HCT116 (cell line): ENCODE measurements around the gene ACOXL. TPM values are rescaled to one million over a fixed set of nuclear protein-coding genes. Genes with fewer than 3 reads are reported as not detected.

Experiments used
- ATAC-seq: fragments of 200-7000 bp; cut with Tn5 transposase; 2 replicates; pipeline ENCODE4 v1.9.1; 2020; ENCODE audit warnings: mild to moderate bottlenecking, moderate library complexity
- BruUV-seq: library from RNA; stranded (reverse); fragments of 400-500 nt; replicated peaks from 2 replicates; lab custom pipeline; 2021; lab: Mats Ljungman, UMichigan
- CTCF ChIA-PET: fragments of 300-600 bp; sonication (Branson Sonifier 250); formaldehyde crosslinking; loops from one replicate; lab custom pipeline; 2021; ENCODE audit warnings: antibody characterized with exemption; lab: Charles Lee
- POLR2A ChIA-PET: fragments of 300-600, 350-600 bp; sonication (Branson Sonifier 250); formaldehyde crosslinking; loops from one replicate; lab custom pipeline; 2021; ENCODE audit warnings: antibody characterized with exemption; lab: Charles Lee
- RAD21 ChIA-PET, 2 experiments: fragments of 300-600 bp; sonication (Branson Sonifier 250); formaldehyde crosslinking; loops; one replicate each; lab custom pipeline; 2023; ENCODE audit warnings: low total read pairs in 2 of 2; ENCODE audit not compliant: uncharacterized antibody in 2 of 2, unreplicated experiment in 2 of 2, low non-redundant PET in 1 of 2; lab: Charles Lee
- DNase-seq: peaks from one replicate; pipeline ENCODE4 v3.0.0-alpha.2; 2010; ENCODE audit warnings: low read depth, low spot score
- H2AFZ ChIP-seq: fragments of 200-600 bp; shearing (Covaris generic), sonication (generic); 2 replicates; pipeline ENCODE4 v1.6.1; 2017; ENCODE audit warnings: low read depth, mixed run types, mixed read lengths, antibody characterized with exemption, low read length; ENCODE audit not compliant: poor library complexity, severe bottlenecking
- H3K27ac ChIP-seq: 2 replicates; pipeline ENCODE4 v1.5.1; 2012; ENCODE audit warnings: low read depth, low read length
- H3K27me3 ChIP-seq: fragments of 200-600 bp; sonication (generic); 2 replicates; pipeline ENCODE4 v1.6.1; 2016; ENCODE audit warnings: mixed run types, low read length, mixed read lengths; ENCODE audit not compliant: insufficient read depth
- H3K36me3 ChIP-seq, 2 experiments: fragments of 200-500 bp in 1 of 2; fragments of 200-600 bp in 1 of 2; sonication (Bioruptor generic) in 1 of 2; sonication (generic) in 1 of 2; 2 replicates each; pipeline versions ENCODE4 v1.5.1 to v1.6.1; 2014 to 2016; ENCODE audit warnings: low read length in 2 of 2, inconsistent platforms in 1 of 2, mixed read lengths in 1 of 2, mixed run types in 1 of 2; ENCODE audit not compliant: insufficient read depth in 2 of 2, control insufficient read depth in 1 of 2
- H3K4me1 ChIP-seq, 2 experiments: fragments of 200-600 bp in 1 of 2; sonication (generic) in 1 of 2; 2 replicates each; pipeline versions ENCODE4 v1.5.1 to v1.6.1; 2012 to 2017; ENCODE audit warnings: low read length in 2 of 2, inconsistent platforms in 1 of 2, mild to moderate bottlenecking in 1 of 2, mixed read lengths in 1 of 2, mixed run types in 1 of 2, moderate library complexity in 1 of 2; ENCODE audit not compliant: insufficient read depth in 2 of 2, control insufficient read depth in 1 of 2
- H3K4me2 ChIP-seq: fragments of 200-600 bp; sonication (generic); 2 replicates; pipeline ENCODE4 v1.6.1; 2017; ENCODE audit warnings: mixed run types, low read length, mixed read lengths
- H3K4me3 ChIP-seq, 2 experiments: fragments of 200-600 bp in 1 of 2; sonication (generic) in 1 of 2; replicated peaks in 1 of 2; 2 replicates each; pipeline ENCODE4 v1.5.1; 2011 to 2016; ENCODE audit warnings: low read length in 2 of 2, control low read depth in 1 of 2, low read depth in 1 of 2, mild to moderate bottlenecking in 1 of 2, mixed read lengths in 1 of 2, mixed run types in 1 of 2
- H3K79me2 ChIP-seq: fragments of 200-600 bp; sonication (generic); 2 replicates; pipeline ENCODE4 v1.6.1; 2017; ENCODE audit warnings: mild to moderate bottlenecking, mixed run types, low read length, moderate library complexity, mixed read lengths; ENCODE audit not compliant: insufficient read depth
- H3K9ac ChIP-seq: fragments of 200-600 bp; sonication (generic); 2 replicates; pipeline ENCODE4 v1.6.1; 2016; ENCODE audit warnings: low read length, mixed read lengths
- H3K9me2 ChIP-seq: fragments of 200-600 bp; sonication (generic), shearing (Covaris generic); 2 replicates; pipeline ENCODE4 v1.6.1; 2017; ENCODE audit warnings: mixed run types, mild to moderate bottlenecking, moderate library complexity; ENCODE audit not compliant: insufficient read depth
- H3K9me3 ChIP-seq, 2 experiments: fragments of 200-500 bp in 1 of 2; fragments of 200-600 bp in 1 of 2; sonication (Bioruptor generic) in 1 of 2; sonication (generic) in 1 of 2; 2 replicates each; pipeline ENCODE4 v1.6.1; 2014 to 2017; ENCODE audit warnings: low read length in 2 of 2, mixed read lengths in 2 of 2, inconsistent platforms in 1 of 2, low read depth in 1 of 2, mild to moderate bottlenecking in 1 of 2, mixed run types in 1 of 2, moderate library complexity in 1 of 2; ENCODE audit not compliant: control insufficient read depth in 1 of 2, insufficient read depth in 1 of 2
- H4K20me1 ChIP-seq: fragments of 200-600 bp; sonication (generic), shearing (Covaris generic); 2 replicates; pipeline ENCODE4 v1.6.1; 2017; ENCODE audit warnings: mixed run types, mild to moderate bottlenecking, moderate library complexity; ENCODE audit not compliant: insufficient read depth
- CBX3 ChIP-seq: IDR thresholded peaks from 2 replicates; pipeline ENCODE4 v1.6.1; 2012; ENCODE audit warnings: low read depth
- CEBPB ChIP-seq: IDR thresholded peaks from 2 replicates; pipeline ENCODE4 v1.6.1; 2012; ENCODE audit warnings: low read depth
- ELF1 ChIP-seq: IDR thresholded peaks from 2 replicates; pipeline ENCODE4 v1.6.1; 2012; ENCODE audit warnings: low read depth, borderline replicate concordance
- EZH2 ChIP-seq: fragments of 200-600 bp; sonication (generic); IDR thresholded peaks from 2 replicates; pipeline ENCODE4 v1.6.1; 2017; ENCODE audit warnings: antibody characterized with exemption, mixed run types
- EZH2phosphoT487 ChIP-seq: fragments of 200-600 bp; IDR thresholded peaks from 2 replicates; pipeline ENCODE4 v1.6.1; 2018; ENCODE audit warnings: antibody characterized with exemption, borderline replicate concordance
- FOSL1 ChIP-seq: IDR thresholded peaks from 2 replicates; pipeline ENCODE4 v1.6.1; 2012; ENCODE audit warnings: low read depth
- JUND ChIP-seq: IDR thresholded peaks from 2 replicates; pipeline ENCODE4 v1.6.1; 2012
- POLR2A ChIP-seq: IDR thresholded peaks from 2 replicates; pipeline ENCODE4 v1.7.0; 2011; ENCODE audit warnings: borderline replicate concordance; ENCODE audit not compliant: insufficient read depth, insufficient read length; ENCODE audit errors: extremely low read depth
- RAD21 ChIP-seq: IDR thresholded peaks from 2 replicates; pipeline ENCODE4 v1.6.1; 2012; ENCODE audit warnings: low read depth, mild to moderate bottlenecking
- SP1 ChIP-seq: IDR thresholded peaks from 2 replicates; pipeline ENCODE4 v1.6.1; 2012; ENCODE audit warnings: low read depth
- SRF ChIP-seq: IDR thresholded peaks from 2 replicates; pipeline ENCODE4 v1.6.1; 2012; ENCODE audit warnings: low read depth
- TCF7L2 ChIP-seq: IDR thresholded peaks from 2 replicates; pipeline ENCODE4 v1.7.0; 2011; ENCODE audit warnings: borderline replicate concordance, inconsistent platforms; ENCODE audit not compliant: insufficient read depth, insufficient read length; ENCODE audit errors: extremely low read depth
- YY1 ChIP-seq: IDR thresholded peaks from 2 replicates; pipeline ENCODE4 v1.6.1; 2011; ENCODE audit warnings: low read length, low read depth, moderate library complexity, mild to moderate bottlenecking; ENCODE audit not compliant: insufficient replicate concordance; ENCODE audit errors: extremely low read depth
- ZFX ChIP-seq: fragments of 450-650 bp; IDR thresholded peaks from 2 replicates; pipeline ENCODE4 v1.6.1; 2017
- ZNF274 ChIP-seq: fragments of 200-500 bp; sonication (Bioruptor generic); IDR thresholded peaks from 2 replicates; pipeline ENCODE4 v1.6.1; 2014; ENCODE audit warnings: mild to moderate bottlenecking, low read depth, low read length, inconsistent platforms
- intact Hi-C: fragments of 100-400 bp; cut with micrococcal nuclease; formaldehyde crosslinking; loops from 2 replicates; pipeline ENCODE4 v1.10.0; 2022
- total RNA-seq: library from RNA; stranded (reverse); gene quantifications from one replicate; pipeline ENCODE4 v1.2.1, GENCODE V29; 2021; ENCODE audit not compliant: unreplicated experiment
- TF ChIP-seq, protein P1 (sequence below): IDR thresholded peaks from 2 replicates; pipeline ENCODE4 v1.6.1; 2012
- TF ChIP-seq, protein P2 (sequence below): IDR thresholded peaks from 2 replicates; pipeline ENCODE4 v1.6.1; 2012
- TF ChIP-seq, protein P3 (sequence below): IDR thresholded peaks from 2 replicates; pipeline ENCODE4 v1.6.1; 2012; ENCODE audit warnings: low read depth
- TF ChIP-seq, protein P4 (sequence below), 3 experiments: fragments of 200-600 bp in 1 of 3; sonication (generic) in 1 of 3; IDR thresholded peaks in 2 of 3; conservative IDR thresholded peaks in 1 of 3; 2 replicates each; pipeline ENCODE4 v1.5.1; 2012 to 2017; ENCODE audit warnings: low read depth in 2 of 3, low read length in 2 of 3, antibody characterized with exemption in 1 of 3, borderline replicate concordance in 1 of 3, control low read depth in 1 of 3, mild to moderate bottlenecking in 1 of 3, mixed read lengths in 1 of 3, mixed run types in 1 of 3, moderate library complexity in 1 of 3; ENCODE audit not compliant: insufficient read depth in 1 of 3
- TF ChIP-seq, protein P5 (sequence below): IDR thresholded peaks from 2 replicates; pipeline ENCODE4 v1.6.1; 2011; ENCODE audit warnings: mild to moderate bottlenecking, low read length, moderate library complexity; ENCODE audit not compliant: insufficient replicate concordance; ENCODE audit errors: extremely low read depth

Gene ACOXL
- total RNA-seq, 1 experiment from 2014 or later = 5.5 TPM

DNA sequence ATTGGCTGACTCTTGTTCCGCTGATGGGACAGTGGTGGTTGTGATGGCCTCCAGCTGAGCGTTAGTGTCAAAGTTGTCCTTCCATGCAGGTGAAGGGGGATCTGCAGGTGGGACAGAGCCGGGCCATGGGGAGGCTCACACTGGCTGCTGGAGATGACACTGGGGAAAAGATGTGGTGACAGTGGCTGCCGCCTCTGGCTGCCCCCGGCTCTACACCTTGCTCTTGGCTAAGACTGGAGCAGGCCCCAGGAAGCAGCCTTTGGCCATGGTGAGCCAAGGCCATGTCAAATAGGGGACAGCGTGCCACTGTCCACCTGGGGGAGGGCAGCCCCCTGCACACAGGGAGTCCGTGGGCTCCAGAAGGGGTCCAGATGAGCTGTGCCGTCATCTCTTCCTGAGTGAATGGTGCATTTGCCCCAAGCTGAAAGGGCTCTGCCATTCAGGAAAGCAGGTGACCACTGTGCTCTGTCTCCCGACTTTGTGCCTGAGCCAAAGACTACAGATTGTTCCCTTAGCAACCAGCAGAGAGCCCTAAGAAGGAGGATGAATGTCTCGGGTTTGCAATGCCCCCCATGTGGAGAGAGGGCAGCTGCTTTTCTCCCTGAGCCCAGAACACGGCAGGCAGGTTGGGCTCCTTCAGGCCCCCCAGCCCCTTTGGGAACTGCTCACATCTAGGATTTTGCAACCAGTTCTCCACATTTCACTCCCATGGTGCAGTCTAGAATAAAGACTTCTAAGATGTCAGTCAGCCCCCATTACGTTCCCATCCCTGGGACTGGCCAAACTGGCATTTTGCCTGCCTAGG, 309.2 kb downstream of the ACOXL start:
- Histone ChIP-seq H3K79me2 (no peaks in the 10 kb centered on the region), H3K36me3 (no peaks in the 10 kb centered on the region), H3K4me3 (no peak overlapping the region), H3K4me2 (no peak overlapping the region), H3K9me2 (no peaks in the 10 kb centered on the region), H3K27ac (no peak overlapping the region), H3K9me3 (no peaks in the 10 kb centered on the region), H3K27me3 (no peaks in the 10 kb centered on the region), H3K9ac (no peak overlapping the region), H4K20me1 (no peaks in the 10 kb centered on the region), H2AFZ (no peak overlapping the region), H3K4me1 (peaks cover 0 to 11% of the 10 kb centered on the region in 2 experiments; a peak in 2 of 4 replicates)
- DNase-seq (no peak), ATAC-seq (no peak)
- ChIA-PET CTCF (no interaction called here), RAD21 (no interaction called here), POLR2A (no interaction called here)
- BruUV-seq = no TSS peak
- TF ChIP-seq RAD21 (no peak), ZNF274 (no peak), SRF (no peak), ZFX (no peak), YY1 (no peak), SP1 (no peak), ELF1 (no peak), POLR2A (no peak), CBX3 (no peak), TCF7L2 (no peak), EZH2phosphoT487 (no peak), CEBPB (no peak), FOSL1 (no peak), EZH2 (no peak), JUND (no peak)
- TF ChIP-seq, protein P1, sequence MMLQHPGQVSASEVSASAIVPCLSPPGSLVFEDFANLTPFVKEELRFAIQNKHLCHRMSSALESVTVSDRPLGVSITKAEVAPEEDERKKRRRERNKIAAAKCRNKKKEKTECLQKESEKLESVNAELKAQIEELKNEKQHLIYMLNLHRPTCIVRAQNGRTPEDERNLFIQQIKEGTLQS = no peak
- TF ChIP-seq, protein P2, sequence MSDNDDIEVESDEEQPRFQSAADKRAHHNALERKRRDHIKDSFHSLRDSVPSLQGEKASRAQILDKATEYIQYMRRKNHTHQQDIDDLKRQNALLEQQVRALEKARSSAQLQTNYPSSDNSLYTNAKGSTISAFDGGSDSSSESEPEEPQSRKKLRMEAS = no peak
- TF ChIP-seq, protein P3, sequence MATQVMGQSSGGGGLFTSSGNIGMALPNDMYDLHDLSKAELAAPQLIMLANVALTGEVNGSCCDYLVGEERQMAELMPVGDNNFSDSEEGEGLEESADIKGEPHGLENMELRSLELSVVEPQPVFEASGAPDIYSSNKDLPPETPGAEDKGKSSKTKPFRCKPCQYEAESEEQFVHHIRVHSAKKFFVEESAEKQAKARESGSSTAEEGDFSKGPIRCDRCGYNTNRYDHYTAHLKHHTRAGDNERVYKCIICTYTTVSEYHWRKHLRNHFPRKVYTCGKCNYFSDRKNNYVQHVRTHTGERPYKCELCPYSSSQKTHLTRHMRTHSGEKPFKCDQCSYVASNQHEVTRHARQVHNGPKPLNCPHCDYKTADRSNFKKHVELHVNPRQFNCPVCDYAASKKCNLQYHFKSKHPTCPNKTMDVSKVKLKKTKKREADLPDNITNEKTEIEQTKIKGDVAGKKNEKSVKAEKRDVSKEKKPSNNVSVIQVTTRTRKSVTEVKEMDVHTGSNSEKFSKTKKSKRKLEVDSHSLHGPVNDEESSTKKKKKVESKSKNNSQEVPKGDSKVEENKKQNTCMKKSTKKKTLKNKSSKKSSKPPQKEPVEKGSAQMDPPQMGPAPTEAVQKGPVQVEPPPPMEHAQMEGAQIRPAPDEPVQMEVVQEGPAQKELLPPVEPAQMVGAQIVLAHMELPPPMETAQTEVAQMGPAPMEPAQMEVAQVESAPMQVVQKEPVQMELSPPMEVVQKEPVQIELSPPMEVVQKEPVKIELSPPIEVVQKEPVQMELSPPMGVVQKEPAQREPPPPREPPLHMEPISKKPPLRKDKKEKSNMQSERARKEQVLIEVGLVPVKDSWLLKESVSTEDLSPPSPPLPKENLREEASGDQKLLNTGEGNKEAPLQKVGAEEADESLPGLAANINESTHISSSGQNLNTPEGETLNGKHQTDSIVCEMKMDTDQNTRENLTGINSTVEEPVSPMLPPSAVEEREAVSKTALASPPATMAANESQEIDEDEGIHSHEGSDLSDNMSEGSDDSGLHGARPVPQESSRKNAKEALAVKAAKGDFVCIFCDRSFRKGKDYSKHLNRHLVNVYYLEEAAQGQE = no peak
- TF ChIP-seq, protein P4, sequence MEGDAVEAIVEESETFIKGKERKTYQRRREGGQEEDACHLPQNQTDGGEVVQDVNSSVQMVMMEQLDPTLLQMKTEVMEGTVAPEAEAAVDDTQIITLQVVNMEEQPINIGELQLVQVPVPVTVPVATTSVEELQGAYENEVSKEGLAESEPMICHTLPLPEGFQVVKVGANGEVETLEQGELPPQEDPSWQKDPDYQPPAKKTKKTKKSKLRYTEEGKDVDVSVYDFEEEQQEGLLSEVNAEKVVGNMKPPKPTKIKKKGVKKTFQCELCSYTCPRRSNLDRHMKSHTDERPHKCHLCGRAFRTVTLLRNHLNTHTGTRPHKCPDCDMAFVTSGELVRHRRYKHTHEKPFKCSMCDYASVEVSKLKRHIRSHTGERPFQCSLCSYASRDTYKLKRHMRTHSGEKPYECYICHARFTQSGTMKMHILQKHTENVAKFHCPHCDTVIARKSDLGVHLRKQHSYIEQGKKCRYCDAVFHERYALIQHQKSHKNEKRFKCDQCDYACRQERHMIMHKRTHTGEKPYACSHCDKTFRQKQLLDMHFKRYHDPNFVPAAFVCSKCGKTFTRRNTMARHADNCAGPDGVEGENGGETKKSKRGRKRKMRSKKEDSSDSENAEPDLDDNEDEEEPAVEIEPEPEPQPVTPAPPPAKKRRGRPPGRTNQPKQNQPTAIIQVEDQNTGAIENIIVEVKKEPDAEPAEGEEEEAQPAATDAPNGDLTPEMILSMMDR (IDR thresholded peaks at IDR 0.05 in 2 of 3, conservative IDR thresholded peaks at IDR 0.05 in 1 of 3; ENCODE audit: borderline replicate concordance in 1 of 3, insufficient read depth in 1 of 3, low read depth in 2 of 3, low read length in 2 of 3) = no peak
- TF ChIP-seq, protein P5, sequence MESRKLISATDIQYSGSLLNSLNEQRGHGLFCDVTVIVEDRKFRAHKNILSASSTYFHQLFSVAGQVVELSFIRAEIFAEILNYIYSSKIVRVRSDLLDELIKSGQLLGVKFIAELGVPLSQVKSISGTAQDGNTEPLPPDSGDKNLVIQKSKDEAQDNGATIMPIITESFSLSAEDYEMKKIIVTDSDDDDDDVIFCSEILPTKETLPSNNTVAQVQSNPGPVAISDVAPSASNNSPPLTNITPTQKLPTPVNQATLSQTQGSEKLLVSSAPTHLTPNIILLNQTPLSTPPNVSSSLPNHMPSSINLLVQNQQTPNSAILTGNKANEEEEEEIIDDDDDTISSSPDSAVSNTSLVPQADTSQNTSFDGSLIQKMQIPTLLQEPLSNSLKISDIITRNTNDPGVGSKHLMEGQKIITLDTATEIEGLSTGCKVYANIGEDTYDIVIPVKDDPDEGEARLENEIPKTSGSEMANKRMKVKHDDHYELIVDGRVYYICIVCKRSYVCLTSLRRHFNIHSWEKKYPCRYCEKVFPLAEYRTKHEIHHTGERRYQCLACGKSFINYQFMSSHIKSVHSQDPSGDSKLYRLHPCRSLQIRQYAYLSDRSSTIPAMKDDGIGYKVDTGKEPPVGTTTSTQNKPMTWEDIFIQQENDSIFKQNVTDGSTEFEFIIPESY = no peak
- intact Hi-C loops = no loop called here
